AG09309 (cell line): ENCODE measurements around the gene PCGF2.
A peak's percentile ranks its signal among the peaks of the same experiment; 100 is the strongest.

Experiments
- DNase-seq: peaks from one replicate; pipeline ENCODE4 v3.0.0-alpha.2; 2010; ENCODE audit warnings: low read depth
- H3K4me3 ChIP-seq: 2 replicates; pipeline ENCODE4 v1.5.1; 2011; ENCODE audit warnings: mild to moderate bottlenecking, low read depth, low read length, moderate library complexity; ENCODE audit not compliant: control insufficient read depth
- TF ChIP-seq, protein P1 (sequence below): IDR thresholded peaks from 2 replicates; pipeline ENCODE4 v1.5.1; 2011; ENCODE audit warnings: mild to moderate bottlenecking, low read depth, low read length, inconsistent platforms; ENCODE audit not compliant: insufficient read depth, control insufficient read depth; ENCODE audit errors: missing control alignments

Gene PCGF2

DNA sequence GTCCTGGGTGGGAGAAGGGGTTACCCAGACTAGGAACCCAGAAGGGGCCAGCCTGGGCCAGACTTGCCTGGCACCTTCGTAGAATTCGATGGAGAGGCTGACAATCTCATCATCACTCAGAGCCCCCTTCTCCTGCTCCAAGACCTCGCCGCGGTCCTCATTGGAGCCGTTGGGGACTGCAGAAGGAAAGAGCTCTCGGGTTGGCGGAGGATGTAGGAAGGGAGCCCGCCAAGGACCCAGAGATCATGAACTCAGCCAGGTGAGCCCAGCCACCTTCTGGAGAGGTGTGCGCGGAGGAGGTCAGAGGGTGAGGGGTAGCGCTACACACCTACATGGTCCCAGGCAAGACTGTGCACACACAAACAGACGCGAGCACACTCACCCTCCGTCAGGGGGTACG is 9.4 kb downstream of the PCGF2 start:
- H3K4me3 ChIP-seq, result no peak overlapping the region
- DNase-seq, result no peak
- TF ChIP-seq, protein P1, sequence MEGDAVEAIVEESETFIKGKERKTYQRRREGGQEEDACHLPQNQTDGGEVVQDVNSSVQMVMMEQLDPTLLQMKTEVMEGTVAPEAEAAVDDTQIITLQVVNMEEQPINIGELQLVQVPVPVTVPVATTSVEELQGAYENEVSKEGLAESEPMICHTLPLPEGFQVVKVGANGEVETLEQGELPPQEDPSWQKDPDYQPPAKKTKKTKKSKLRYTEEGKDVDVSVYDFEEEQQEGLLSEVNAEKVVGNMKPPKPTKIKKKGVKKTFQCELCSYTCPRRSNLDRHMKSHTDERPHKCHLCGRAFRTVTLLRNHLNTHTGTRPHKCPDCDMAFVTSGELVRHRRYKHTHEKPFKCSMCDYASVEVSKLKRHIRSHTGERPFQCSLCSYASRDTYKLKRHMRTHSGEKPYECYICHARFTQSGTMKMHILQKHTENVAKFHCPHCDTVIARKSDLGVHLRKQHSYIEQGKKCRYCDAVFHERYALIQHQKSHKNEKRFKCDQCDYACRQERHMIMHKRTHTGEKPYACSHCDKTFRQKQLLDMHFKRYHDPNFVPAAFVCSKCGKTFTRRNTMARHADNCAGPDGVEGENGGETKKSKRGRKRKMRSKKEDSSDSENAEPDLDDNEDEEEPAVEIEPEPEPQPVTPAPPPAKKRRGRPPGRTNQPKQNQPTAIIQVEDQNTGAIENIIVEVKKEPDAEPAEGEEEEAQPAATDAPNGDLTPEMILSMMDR, result no peak

DNA sequence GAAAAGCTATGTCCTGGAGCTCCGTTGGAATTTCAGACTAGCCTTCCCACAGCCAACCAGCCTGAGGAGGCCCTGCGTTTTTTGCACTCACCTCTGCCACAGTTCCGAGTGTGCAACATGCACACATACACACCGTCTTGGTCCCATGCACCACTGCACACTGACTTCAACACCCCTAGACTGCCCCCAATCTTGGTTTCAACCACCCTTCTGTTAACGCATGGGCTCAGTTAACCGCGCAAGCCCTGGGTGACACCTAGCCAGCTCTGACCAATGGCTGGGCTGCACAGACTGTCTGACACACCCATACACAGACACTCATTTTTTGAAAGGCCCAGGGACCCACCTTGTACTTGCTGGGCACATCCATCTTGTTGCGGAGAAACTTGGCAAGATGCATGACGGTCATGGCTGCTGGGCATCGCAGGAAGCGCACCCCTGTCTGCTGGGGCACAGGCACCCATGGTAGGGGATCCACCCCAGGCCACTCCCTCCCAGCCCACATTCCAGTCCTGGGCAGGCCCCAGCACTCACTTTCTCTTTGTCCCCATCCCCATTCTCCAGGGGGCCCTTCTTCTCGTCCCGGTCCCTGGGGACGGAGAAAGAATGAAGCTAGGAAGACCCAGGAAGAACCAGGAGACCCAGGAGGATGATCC is 10.0 kb downstream of the PCGF2 start:
- H3K4me3 ChIP-seq, result no peak overlapping the region
- no peak for DNase-seq
- TF ChIP-seq, protein P1, result no peak

DNA sequence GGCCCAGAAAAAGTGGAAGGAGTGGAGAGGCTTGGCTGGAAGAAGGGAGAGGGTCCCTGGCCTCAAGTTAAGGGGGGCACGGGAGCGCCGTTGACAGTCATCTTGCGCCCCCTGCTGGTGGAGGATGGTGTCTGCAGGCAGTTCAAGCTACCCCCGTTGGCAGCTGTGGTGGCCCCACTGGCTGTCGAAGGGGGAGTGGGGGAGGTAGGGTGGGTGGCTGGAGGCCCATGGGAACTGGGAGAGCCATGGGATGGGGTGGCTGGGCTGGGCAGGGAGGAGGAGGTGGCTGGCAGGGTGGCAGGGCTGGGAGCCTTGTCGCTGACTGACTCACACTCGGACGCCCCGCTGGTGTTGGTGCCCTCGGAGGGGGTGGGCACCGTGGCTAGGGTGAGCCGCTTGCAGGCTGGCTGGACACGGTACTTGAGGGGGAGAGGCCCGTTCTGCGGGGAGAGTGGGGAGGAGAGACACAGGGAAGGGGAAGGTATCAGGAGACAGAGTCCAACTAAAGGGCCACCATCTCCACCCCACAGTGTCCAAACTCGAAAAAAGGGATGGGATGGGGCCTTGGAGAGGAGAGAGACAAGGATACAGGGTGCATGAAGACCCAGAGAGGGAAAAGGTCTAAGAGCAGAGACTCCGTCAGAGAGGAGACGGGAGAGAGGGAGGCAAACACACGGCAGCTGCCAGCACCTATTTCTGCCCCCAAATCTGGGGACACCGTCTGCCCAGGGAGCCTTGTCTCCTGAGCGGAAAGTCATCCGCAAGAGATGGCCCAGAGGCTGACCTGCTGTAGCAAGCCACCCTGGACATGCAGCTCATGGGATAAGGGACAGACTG is 12.8 kb downstream of the PCGF2 start:
- no peak for DNase-seq
- H3K4me3 ChIP-seq, result no peak overlapping the region
- TF ChIP-seq, protein P1, result peak; percentile 92

DNA sequence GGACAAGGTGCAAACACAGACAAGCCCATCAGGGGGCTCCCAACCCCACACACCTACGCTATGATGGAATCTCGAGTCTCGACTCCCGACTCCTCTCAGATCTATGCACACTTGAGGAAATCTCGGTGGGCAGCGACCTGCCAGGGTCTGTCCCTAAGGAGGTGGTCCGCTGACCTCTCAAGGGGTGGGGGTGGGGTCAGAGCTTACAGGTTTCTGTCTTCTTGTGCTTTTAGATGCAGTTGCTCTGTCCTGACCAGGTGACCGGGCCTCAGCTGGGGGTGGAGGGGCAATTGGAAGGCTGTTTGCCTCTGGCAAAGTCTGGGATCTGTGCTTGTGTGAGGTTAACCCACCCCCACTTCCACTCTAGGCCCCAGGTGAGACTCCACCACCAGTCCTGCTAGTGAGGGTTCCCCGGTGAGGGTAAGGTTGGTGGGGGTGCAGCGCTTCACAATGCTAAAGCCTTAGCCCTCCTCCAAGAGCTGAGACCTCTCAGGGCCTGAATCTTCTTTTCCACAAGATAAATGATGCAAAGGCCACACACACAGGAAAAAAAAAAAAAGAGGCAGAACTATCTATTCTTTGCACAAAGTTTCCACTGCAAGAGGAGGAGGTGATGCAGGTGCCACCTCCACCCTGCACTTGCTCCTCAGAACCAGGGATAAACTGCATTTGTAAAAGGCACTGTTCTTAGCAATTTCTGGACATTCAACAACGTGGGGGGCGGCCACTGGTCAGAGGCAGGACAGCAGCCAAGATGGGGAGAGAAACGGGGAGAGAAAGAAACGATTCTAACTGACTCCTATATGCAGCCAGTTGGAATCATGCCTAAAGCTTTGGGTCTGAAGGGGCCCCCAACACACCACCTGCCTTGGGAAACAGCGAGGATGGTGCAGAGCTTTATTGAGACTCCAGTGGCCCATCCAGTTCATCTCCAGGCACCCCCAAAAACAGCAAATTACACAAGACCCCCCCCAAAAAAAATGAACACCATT is 13.9 kb downstream of the PCGF2 start:
- no peak for DNase-seq
- TF ChIP-seq, protein P1, result peak; percentile 14
- H3K4me3 ChIP-seq, result no peak overlapping the region

DNA sequence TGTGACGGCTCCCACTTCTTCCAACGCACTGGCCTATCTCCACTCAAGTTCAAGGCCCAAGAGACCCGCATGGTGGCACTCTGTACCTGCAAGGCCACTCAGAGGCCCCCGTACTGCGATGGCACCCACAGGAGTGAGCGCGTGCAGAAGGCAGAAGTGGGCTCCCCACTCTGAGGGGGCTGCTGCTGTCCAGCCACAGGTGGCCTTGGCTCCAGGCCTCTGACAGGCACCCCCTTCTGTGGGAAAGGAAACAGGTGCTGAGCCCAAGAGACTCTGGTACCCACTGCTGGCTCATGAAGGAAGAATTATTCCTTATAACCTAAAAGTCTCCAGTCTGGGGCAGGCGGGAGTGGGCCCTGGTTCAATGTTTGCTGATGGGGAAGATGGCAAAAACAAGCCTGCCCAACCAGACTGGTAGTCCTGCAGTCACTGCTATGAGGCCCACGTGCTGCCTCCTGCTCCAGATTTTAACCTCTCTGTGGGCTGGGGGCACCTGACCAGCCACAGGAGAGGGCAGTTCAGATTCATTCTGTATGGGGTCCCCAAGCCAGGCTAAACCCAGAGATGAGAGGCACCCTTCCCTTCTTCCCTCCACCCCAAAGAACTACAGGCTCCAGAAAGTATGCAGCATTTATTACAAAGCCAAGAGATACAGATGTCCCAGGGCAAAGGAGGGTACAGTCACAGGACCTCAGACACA is 14.7 kb downstream of the PCGF2 start:
- TF ChIP-seq, protein P1, result no peak
- no peak for DNase-seq
- no peak overlapping the region for H3K4me3 ChIP-seq
